Hematopoietic multipotent progenitor cell (in vitro differentiated cells): Measurements from ENCODE around the gene COL4A2. TPM values are rescaled to one million over a fixed set of nuclear protein-coding genes. Genes with fewer than 3 reads are reported as not detected.

ENCODE experiments used
- DNase-seq, 3 donors: peaks; one replicate each; pipeline ENCODE4 v3.0.0-alpha.2; 2011 to 2015; ENCODE audit warnings: low read depth in 2 of 3, low spot score in 2 of 3
- total RNA-seq: library from RNA; depleted of rRNA; stranded (reverse); fragments of >200 nt; gene quantifications from one replicate; pipeline ENCODE4 v1.2.3, GENCODE V29; 2012

Gene COL4A2
- total RNA-seq, 1 donor: 0.27 TPM

- no peak for DNase-seq
These were observed 89.9 kb downstream of the COL4A2 start for GRCh38 chr13:110396913-110397381.

- DNase-seq: no peak
These were observed 90.5 kb downstream of the COL4A2 start for GRCh38 chr13:110397436-110398115.

GRCh38 chr13:110398564-110399507 is 91.8 kb downstream of the COL4A2 start:
- no peak for DNase-seq

- DNase-seq: no peak
These were observed 92.7 kb downstream of the COL4A2 start for GRCh38 chr13:110399801-110400200.

GRCh38 chr13:110400786-110401533 is 93.9 kb downstream of the COL4A2 start:
- DNase-seq: no peak

- DNase-seq: no peak
These were observed 95.4 kb downstream of the COL4A2 start for GRCh38 chr13:110402299-110403069.

- no peak for DNase-seq
These were observed 96.2 kb downstream of the COL4A2 start for GRCh38 chr13:110403315-110403714.

GRCh38 chr13:110403721-110404120 is 96.6 kb downstream of the COL4A2 start:
- no peak for DNase-seq

GRCh38 chr13:110404321-110404720 is 97.2 kb downstream of the COL4A2 start:
- no peak for DNase-seq

- no peak for DNase-seq
These were observed 98.7 kb downstream of the COL4A2 start for GRCh38 chr13:110405597-110406450.

GRCh38 chr13:110407021-110407420 is 99.9 kb downstream of the COL4A2 start:
- no peak for DNase-seq

GRCh38 chr13:110407531-110407930 is 100.4 kb downstream of the COL4A2 start:
- DNase-seq: no peak

GRCh38 chr13:110408286-110408685 is 101.2 kb downstream of the COL4A2 start:
- DNase-seq: no peak

GRCh38 chr13:110409581-110409992 is 102.5 kb downstream of the COL4A2 start:
- no peak for DNase-seq

- no peak for DNase-seq
These were observed 102.9 kb downstream of the COL4A2 start for GRCh38 chr13:110410000-110410399.

GRCh38 chr13:110410936-110411687 is 104.0 kb downstream of the COL4A2 start:
- DNase-seq: no peak

- DNase-seq: no peak
These were observed 104.6 kb downstream of the COL4A2 start for GRCh38 chr13:110411688-110412059.

- DNase-seq: peak; percentile 18 to 82 (median 81)
These were observed 105.2 kb downstream of the COL4A2 start for GRCh38 chr13:110412132-110412914.
